SK-N-DZ (cell line): Measurements from ENCODE around the gene TP53I3.
A peak's percentile ranks its signal among the peaks of the same experiment; 100 is the strongest.
"Not testable (repeated sequence)": the region's sequence is repeated elsewhere in the genome, so short reads cannot be mapped to it uniquely, and the experiment has no call there.

Experiments used
- DNase-seq: peaks from one replicate; pipeline ENCODE4 v3.0.0-alpha.2; 2015; ENCODE audit warnings: low spot score
- small RNA-seq, 2 experiments: library from RNA; depleted of rRNA; stranded (forward); fragments of <200 nt; gene quantifications; one replicate each; pipeline ENCODE3, GENCODE V24; 2014

Gene TP53I3

DNA sequence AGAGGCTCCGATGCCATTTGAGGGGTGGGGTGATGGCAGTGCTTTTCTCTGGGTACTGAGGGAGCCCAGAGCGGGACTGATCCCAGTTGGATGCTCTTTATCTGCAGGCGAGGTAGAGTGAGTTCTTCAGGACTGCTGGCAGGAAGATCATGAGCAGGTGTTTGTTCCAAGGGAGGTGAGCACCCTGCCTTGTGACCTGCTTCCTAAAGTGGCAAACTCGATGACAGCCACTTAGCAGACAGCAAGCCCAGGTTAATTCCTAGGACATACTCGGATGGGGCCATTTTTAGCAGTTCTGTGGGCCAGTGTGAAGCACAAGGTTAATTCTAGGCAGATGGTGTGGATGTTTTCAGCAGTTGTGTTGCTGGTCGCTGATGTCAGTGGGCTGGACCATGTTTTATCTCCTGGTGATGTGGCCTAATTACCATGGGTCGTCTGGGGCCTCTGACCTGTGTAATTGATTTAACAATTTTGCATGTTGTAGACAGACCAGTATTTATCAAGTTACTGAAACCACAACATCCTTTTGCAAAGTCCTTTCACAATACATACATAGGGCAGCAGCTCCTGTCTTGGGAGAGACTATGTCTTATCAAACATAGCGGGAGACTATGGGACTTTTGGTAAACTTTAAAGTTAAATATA lies 30.1 kb downstream of the TP53I3 start:
- peak; percentile 61 for DNase-seq

- DNase-seq, result no peak
Measured at GRCh38 chr2:24052951-24053350, 31.7 kb downstream of the TP53I3 start.

GRCh38 chr2:24051833-24052232 lies 32.8 kb downstream of the TP53I3 start:
- DNase-seq, result no peak

- peak; percentile 38 for DNase-seq
Measured at GRCh38 chr2:24050041-24050979, 34.3 kb downstream of the TP53I3 start.

GRCh38 chr2:24049485-24050021 lies 35.1 kb downstream of the TP53I3 start, which contains the start of gene FKBP1B:
TSS of gene FKBP1B (plus strand) at chr2:24049741. CDS start at chr2:24049850, 109 bp downstream.
- DNase-seq, result peak; percentile 79

- peak; percentile 28 for DNase-seq
Measured at GRCh38 chr2:24048769-24049484, 35.7 kb downstream of the TP53I3 start.

DNA sequence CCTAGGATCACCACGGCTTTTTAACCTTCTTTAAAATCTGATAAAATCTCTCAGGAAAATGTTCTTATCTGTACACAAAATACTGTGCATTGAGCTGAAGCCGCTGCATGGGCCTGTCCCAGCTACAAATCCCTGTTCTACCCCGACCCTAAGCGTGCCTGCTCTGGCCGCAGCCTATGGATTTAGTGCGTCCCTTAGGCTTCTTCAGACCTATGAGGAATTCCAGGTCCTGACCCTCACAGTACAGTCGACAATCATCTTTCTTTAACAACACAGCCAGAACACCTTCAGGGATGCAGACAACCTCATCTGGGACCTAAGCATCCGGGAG lies 37.0 kb downstream of the TP53I3 start:
- no peak for DNase-seq

DNA sequence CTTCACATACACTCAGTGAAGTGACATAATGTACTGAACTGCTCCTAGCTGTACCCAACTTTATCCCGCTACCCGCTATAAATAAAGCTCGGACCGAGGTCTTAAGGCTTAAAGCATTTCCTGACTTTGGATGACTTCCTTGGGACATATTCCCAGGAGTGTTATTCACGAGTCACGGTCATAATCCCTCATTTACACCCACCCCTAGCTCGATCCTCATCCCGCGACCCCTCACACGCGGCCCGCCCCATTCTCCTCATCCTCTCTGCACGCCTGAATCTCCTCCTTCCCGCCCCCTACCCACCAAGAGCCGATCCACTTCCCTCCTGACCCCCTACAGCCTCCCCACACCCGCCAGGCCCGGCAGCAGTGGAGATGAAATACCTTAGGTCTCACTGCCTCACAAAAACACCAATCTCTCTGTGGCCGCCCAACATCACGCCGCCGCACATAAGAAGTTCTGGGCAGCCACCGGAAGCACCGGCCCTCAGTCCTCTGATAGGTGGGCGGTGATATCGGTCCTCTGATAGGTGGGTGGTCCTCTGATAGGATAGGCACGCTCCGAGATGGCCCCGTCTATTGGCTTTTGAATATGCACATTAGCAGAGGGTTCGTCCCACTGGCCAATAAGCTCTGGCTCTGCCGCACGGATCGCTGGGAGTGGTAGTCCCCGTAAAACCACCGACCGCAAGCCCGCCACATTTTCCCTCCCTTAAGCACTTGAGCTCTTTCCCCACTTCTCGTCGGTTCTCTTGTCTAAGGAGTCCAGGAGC lies 37.5 kb downstream of the TP53I3 start, which contains the start of gene WDCP:
TSS of gene WDCP (minus strand) at position 462 of the 773 bp plus-strand sequence. CDS start 7,897 bp downstream, outside the sequence.
- peak; percentile 98 for DNase-seq

- DNase-seq, result no peak
Measured at GRCh38 chr2:24046599-24046929, 38.1 kb downstream of the TP53I3 start.

DNA sequence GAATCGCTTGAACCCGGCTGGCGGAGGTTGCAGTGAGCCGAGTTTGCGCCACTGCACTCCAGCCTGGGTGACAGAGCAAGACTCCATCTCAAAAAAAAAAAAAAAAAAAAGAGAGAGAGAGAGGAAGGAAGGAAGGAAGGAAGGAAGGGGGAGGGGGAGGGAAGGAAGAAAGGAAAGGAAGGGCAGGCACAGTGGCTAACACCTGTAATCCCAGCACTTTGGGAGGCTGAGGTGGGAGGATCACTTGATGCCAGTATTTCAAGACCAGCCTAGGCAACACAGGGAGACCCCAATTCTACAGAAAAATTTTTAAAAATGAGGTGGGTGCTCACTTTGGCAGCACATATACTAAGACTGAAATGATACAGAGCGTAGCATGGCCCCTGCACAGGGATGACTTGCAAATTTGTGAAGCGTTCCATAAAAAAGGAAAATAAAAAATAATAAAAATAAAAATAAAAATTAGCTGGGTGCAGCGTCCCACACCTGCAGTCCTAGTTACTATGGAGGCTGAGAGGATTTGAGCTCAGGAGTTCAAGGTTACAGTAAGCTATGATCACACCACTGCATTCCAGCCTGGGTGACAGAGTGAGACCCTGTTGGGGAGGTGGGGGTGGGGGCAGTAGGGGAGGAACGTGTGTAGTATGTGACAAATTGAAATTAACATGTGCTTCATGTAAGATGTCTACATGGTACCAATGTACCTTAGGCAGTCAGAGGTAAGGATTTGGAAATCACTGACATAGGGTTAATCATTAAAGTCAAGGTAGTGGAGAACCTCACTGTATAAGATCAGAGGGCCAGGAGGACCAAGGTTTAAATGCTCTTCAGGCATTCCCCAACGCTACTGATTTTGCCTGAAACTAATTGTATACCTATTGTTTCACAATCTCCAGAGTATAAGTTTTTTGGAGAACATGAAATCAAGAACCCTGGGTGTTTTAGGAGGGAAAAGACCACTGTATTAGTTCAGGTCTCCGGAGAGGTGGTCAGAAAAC lies 38.8 kb downstream of the TP53I3 start:
- DNase-seq, result no peak

DNA sequence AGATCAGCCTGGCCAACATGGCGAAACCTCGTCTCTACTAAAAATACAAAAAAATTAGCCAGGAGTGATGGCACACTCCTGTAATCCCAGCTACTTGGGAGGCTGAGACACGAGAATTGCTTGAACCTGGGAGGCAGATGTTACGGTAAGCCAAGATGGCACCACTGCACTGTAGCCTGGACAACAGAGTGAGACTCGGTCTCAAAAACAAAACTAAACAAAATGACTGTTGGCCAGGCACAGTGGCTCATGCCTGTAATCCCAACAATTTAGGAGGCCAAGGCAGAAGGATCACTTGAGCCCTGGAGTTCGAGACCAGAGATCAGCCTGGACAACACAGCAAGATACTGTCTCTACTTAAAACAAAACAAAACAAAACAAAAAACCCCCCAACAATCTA lies 41.5 kb downstream of the TP53I3 start:
- DNase-seq, result not testable (repeated sequence)

DNA sequence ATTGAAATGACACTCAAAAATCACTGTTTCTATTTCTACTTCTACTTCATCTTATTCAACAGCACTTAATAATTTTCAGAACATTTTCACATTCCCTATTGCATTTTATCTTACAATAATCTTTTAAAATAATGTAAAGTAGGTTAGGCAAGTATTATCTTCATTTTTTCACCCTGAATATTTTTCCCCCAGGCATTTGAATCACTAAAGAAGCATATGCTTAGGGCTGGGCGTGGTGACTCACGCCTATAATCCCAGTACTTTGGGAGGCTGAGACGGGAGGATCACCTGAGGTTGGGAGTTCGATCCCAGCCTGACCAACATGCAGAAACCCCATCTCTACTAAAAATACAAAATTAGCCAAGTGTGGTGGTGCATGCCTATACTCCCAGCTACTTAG lies 44.1 kb downstream of the TP53I3 start:
- no peak for DNase-seq

DNA sequence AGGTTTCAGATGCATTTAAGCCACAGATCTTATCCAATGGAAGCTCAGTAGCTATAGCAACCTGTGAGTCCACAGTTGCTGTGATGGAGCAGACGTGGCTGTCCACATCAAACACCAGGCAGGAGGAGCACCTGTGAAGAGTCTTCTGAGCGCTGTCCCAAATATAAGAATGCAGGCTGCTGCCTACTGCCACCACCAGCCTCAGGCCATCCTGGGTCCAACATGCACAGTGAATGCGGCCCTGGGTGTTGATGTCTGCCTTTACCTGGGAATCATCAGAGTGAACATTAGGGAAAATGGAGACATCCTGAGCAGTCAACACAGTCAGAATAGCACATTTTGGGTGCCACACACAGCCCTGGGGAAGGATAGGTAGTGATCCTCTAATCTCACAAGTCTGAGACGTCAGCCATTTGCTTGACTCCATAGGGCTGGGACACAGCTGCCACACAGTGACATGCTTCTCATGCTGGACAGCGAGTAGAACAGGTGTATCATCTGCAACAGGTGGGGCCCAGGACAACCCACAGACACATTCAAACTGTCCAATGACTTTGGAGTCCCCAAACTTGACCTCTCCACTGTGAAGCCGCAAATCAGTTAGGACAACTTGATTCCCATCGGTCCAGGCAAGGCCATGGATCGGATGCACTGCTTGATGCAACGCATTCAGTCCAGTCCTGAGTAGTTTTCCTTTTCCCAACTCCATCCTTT lies 45.7 kb downstream of the TP53I3 start:
- DNase-seq, result no peak

Small RNA genes lying within 50 kb of the gene (small RNA-seq; reads per million reads assigned to genes)
- 0 reads per million in 2 experiments for gene RNU6-370P
